HepG2 (cell line): ENCODE data around the gene ADAT3. TPM values are rescaled to one million over a fixed set of nuclear protein-coding genes. Genes with fewer than 3 reads are reported as not detected.
A peak's percentile ranks its signal among the peaks of the same experiment; 100 is the strongest.

Experiments
- ATAC-seq: fragments of 200-7000 bp; cut with Tn5 transposase; 3 replicates; pipeline ENCODE4 v1.9.1; 2020; ENCODE audit warnings: mild to moderate bottlenecking, moderate library complexity
- BruUV-seq: library from RNA; stranded (reverse); fragments of 400-500 nt; replicated peaks from 2 replicates; lab custom pipeline; 2021; lab: Mats Ljungman, UMichigan
- CTCF ChIA-PET: fragments of 300-600 bp; formaldehyde crosslinking; extraction: SDS; loops from one replicate; lab custom pipeline; 2021; ENCODE audit warnings: low total read pairs, inconsistent platforms, low intra/inter-chr PET ratio; lab: Yijun Ruan, JAX
- POLR2A ChIA-PET: fragments of 350-600 bp; sonication (Branson Sonifier 250); formaldehyde crosslinking; loops from one replicate; lab custom pipeline; 2020; ENCODE audit warnings: antibody characterized with exemption, inconsistent platforms; lab: Yijun Ruan, JAX
- DNase-seq: peaks from one replicate; pipeline ENCODE4 v3.0.0-alpha.2; 2015; ENCODE audit warnings: low spot score
- FAIRE-seq: peaks from 3 replicates; lab custom pipeline; 2011; peaks lifted over from hg19 to GRCh38; lab: Jason Lieb, UNC
- H2AFZ ChIP-seq: one replicate; pipeline ENCODE4 v1.6.1; 2011; ENCODE audit warnings: low read length, inconsistent platforms
- H3K27ac ChIP-seq: fragments of 300-600 bp; 3 replicates; pipeline ENCODE4 v1.8.0; 2011; ENCODE audit warnings: mixed run types, mild to moderate bottlenecking, mixed read lengths, low read length, inconsistent platforms; ENCODE audit not compliant: insufficient read depth; ENCODE audit errors: extremely low read length
- H3K27me3 ChIP-seq, 2 experiments: fragments of 200-600 bp in 1 of 2; 2 replicates in 1 of 2; 3 replicates in 1 of 2; pipeline versions ENCODE4 v1.6.0 to v1.8.0; 2011; ENCODE audit warnings: low read length in 2 of 2, mild to moderate bottlenecking in 2 of 2, moderate library complexity in 2 of 2, inconsistent platforms in 1 of 2; ENCODE audit not compliant: insufficient read depth in 2 of 2, control insufficient read depth in 1 of 2
- H3K36me3 ChIP-seq, 2 experiments: fragments of 200-600 bp in 1 of 2; replicated peaks in 1 of 2; 2 replicates in 1 of 2; 3 replicates in 1 of 2; pipeline versions ENCODE4 v1.5.1 to v1.8.0; 2011; ENCODE audit warnings: low read length in 2 of 2, inconsistent platforms in 1 of 2; ENCODE audit not compliant: insufficient read depth in 2 of 2, control insufficient read depth in 1 of 2
- H3K4me1 ChIP-seq: 2 replicates; pipeline ENCODE4 v1.5.1; 2012; ENCODE audit warnings: low read length, inconsistent platforms; ENCODE audit not compliant: insufficient read depth
- H3K4me2 ChIP-seq: 2 replicates; pipeline ENCODE4 v1.6.0; 2011; ENCODE audit warnings: low read depth, low read length, inconsistent platforms
- H3K4me3 ChIP-seq, 3 experiments: fragments of 200-600 bp in 1 of 3; sonication (generic), shearing (Covaris generic) in 1 of 3; replicated peaks in 1 of 3; 2 replicates each; pipeline ENCODE4 v1.5.1; 2011 to 2016; ENCODE audit warnings: low read length in 3 of 3, inconsistent platforms in 2 of 3, low read depth in 2 of 3, mild to moderate bottlenecking in 2 of 3, control low read depth in 1 of 3, mixed read lengths in 1 of 3; ENCODE audit not compliant: insufficient read depth in 1 of 3
- H3K79me2 ChIP-seq: one replicate; pipeline ENCODE4 v1.6.1; 2011; ENCODE audit warnings: low read length, inconsistent platforms; ENCODE audit not compliant: insufficient read depth
- H3K9ac ChIP-seq: 2 replicates; pipeline ENCODE4 v1.6.0; 2011; ENCODE audit warnings: mild to moderate bottlenecking, low read depth, low read length, inconsistent platforms; ENCODE audit not compliant: insufficient read depth
- H3K9me3 ChIP-seq: 2 replicates; pipeline ENCODE4 v1.5.1; 2012; ENCODE audit warnings: mild to moderate bottlenecking, low read length
- H4K20me1 ChIP-seq: 2 replicates; pipeline ENCODE4 v1.6.0; 2011; ENCODE audit warnings: inconsistent platforms, mild to moderate bottlenecking, low read length, moderate library complexity; ENCODE audit not compliant: insufficient read depth
- HNF1A ChIP-seq, 2 experiments: sonication (generic) in 1 of 2; formaldehyde crosslinking in 1 of 2; IDR thresholded peaks; 2 replicates each; pipeline versions ENCODE4 v1.4.0 to v1.6.1; 2016 to 2020; ENCODE audit warnings: borderline replicate concordance in 1 of 2, low read depth in 1 of 2, mild to moderate bottlenecking in 1 of 2, missing genetic modification reagents in 1 of 2
- JUN ChIP-seq: sonication (generic); formaldehyde crosslinking; IDR thresholded peaks from 2 replicates; pipeline ENCODE4 v1.4.0; 2020; ENCODE audit warnings: mild to moderate bottlenecking, missing genetic modification reagents
- ZNF772 ChIP-seq: sonication (generic); formaldehyde crosslinking; IDR thresholded peaks from 2 replicates; pipeline ENCODE4 v1.5.0; 2020; ENCODE audit warnings: mild to moderate bottlenecking, missing genetic modification reagents
- WGBS: methylation state at CpG from one replicate; pipeline ENCODE4 v1.1.6; 2017; ENCODE audit warnings: low lambda C conversion rate; 5-methylcytosine and 5-hydroxymethylcytosine counted together
- in situ Hi-C: cut with HindIII; loops from 2 replicates; pipeline ENCODE4 v1.10.0; 2017; ENCODE audit warnings: low pct_unique_long_range_greater_than_20kb; ENCODE audit not compliant: extremely low pct_ligation_motif_present
- intact Hi-C: fragments of 100-400 bp; cut with micrococcal nuclease; formaldehyde crosslinking; loops from one replicate; pipeline ENCODE4 v1.10.0; 2022; ENCODE audit not compliant: unreplicated experiment
- polyA plus RNA-seq, 8 experiments: library from polyadenylated mRNA; depleted of rRNA in 3 of 8; stranded (reverse) in 7 of 8; unstranded in 1 of 8; fragments of >200 nt; fragmentation: Illumina TruSeq in 4 of 8; extraction: Trizol in 4 of 8; gene quantifications; 2 replicates each; pipeline versions ENCODE4 v1.2.1 to v1.2.3, GENCODE V29; 2011 to 2016; ENCODE audit warnings: low read depth in 4 of 8, missing spikeins in 1 of 8, mixed read lengths in 1 of 8; ENCODE audit not compliant: insufficient read depth in 1 of 8
- total RNA-seq, 5 experiments: library from RNA; depleted of rRNA; stranded (reverse); fragments of >200 nt; fragmentation: Illumina TruSeq; extraction: Trizol; gene quantifications; 2 replicates each; pipeline ENCODE4 v1.2.3, GENCODE V29; 2016; ENCODE audit warnings: low read depth in 1 of 5

Gene ADAT3
- total and polyA plus RNA-seq, 2 of the 13 experiments (the other 11 are each of a cell fraction or from before 2014, with no cell fraction given): 0.95 to 3.5 TPM

GRCh38 chr19:1942934-1943555 is 37.8 kb downstream of the ADAT3 start:
- peaks cover 31% of the 10 kb centered on the region for H3K4me1 ChIP-seq
- CTCF ChIA-PET: no interaction called here
- intact Hi-C loops: no loop called here
- TF ChIP-seq ZNF772 (CRISPR knock-in tag) (no peak), JUN (CRISPR knock-in tag) (no peak), HNF1A (IDR thresholded peaks at IDR 0.05; ENCODE audit: low read depth) (no peak), HNF1A (CRISPR knock-in tag; IDR thresholded peaks at IDR 0.05; ENCODE audit: borderline replicate concordance) (no peak)
- TF ChIP-seq, all 625 proteins: peak for 0
- H3K79me2 ChIP-seq: peaks cover 51% of the 10 kb centered on the region
- in situ Hi-C loops: no loop called here
- H3K9ac ChIP-seq: peak overlapping the region; percentile 76
- H2AFZ ChIP-seq: no peak overlapping the region
- FAIRE-seq: no peak
- peaks cover 46% of the 10 kb centered on the region for H4K20me1 ChIP-seq
- no peak for DNase-seq
- H3K27ac ChIP-seq: peak overlapping the region; percentile 84
- peaks cover 0 to 5% of the 10 kb centered on the region in 2 experiments; a peak in 1 of 5 replicates for H3K36me3 ChIP-seq
- no TSS peak for BruUV-seq
- no peaks in the 10 kb centered on the region; a peak in 1 of 5 replicates for H3K27me3 ChIP-seq
- H3K9me3 ChIP-seq: no peaks in the 10 kb centered on the region
- peak overlapping the region; percentile 97 for H3K4me2 ChIP-seq
- peak; percentile 2; the same call in 2 of the 3 replicates for ATAC-seq
- H3K4me3 ChIP-seq: peak overlapping the region; percentile 87 to 95 (median 95)
- POLR2A ChIA-PET: interaction anchor here (0.6 kb wide), 2 partner anchors 43 to 211 kb away, joined by 3 read pairs; no protein-coding TSS in a partner anchor
- 40% methylated on average over 7 of the region's 21 CpGs for WGBS
